ACHN (cell line): Measurements from ENCODE around the gene IRGM.
"Not testable (repeated sequence)": the region's sequence is repeated elsewhere in the genome, so short reads cannot be mapped to it uniquely, and the experiment has no call there.

ENCODE experiments used
- DNase-seq: peaks from one replicate; pipeline ENCODE4 v3.0.0-alpha.2; 2015
- in situ Hi-C: cut with HindIII; loops from 2 replicates; pipeline ENCODE4 v1.10.0; 2017; ENCODE audit warnings: low sequenced_read_pairs, low pct_ligation_motif_present, low pct_unique_long_range_greater_than_20kb

IRGM gene

DNA sequence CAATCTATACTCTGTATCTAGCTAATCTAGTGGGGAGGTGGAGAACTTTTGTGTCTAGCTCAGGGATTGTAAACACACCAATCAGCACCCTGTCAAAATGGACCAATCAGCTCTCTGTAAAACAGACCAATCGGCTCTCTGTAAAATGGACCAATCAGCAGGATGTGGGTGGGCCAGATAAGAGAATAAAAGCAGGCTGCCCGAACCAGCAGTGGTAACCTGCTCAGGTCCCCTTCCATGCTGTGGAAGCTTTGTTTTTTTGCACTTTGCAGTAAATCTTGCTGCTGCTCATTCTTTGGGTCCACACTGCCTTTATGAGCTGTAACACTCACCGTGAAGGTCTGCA is at the start of gene IRGM:
IRGM (plus strand) TSS at position 214 of the 346 bp plus-strand sequence. CDS start 1,603 bp downstream, outside the sequence.
- in situ Hi-C loops, DNase-seq: not testable (repeated sequence)

DNA sequence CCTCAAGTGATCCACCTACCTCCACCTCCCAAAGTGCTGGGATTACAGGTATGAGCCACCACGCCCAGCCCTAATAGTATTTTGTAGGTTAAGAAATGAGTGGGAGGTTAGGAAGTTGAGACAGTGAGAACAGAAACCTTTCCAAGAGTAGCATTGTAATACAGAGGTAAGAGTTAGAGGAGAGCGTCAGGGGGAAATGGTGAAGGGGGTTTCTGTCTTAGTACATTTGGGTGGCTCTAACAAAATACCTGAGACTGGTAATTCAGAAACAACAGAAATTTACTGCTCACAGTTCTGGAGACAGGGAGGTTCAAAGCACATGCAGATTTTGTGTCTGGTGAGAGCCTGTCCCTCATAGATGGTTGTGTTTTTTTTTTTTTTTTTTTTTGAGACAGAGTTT is 48.9 kb upstream of the IRGM start:
- DNase-seq = no peak
- in situ Hi-C loops = no loop called here

- peak; percentile 74 for DNase-seq
- in situ Hi-C loops = no loop called here
Measured at GRCh38 chr5:150801117-150801927, 45.0 kb upstream of the IRGM start.

GRCh38 chr5:150804388-150804787 is 41.9 kb upstream of the IRGM start:
- in situ Hi-C loops = no loop called here
- no peak for DNase-seq

DNA sequence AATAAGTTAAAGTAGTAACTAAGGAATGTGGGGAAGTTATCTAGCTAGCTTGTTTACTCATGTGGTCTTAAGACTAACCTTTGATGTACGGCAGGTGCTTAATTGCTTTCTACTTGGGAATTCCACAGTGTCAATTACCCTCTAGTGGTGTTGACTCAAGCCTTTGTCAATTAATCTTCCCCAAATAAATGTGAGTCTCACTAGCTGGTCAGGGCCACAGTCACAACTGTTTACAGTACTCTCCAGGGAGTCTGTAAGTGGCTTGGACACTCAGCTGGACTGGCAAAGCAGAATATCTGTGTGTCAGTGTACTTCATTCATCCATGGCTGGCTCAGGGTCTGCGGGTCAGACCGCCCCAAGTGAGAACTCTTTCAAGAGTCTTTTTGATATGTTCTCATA is 37.0 kb upstream of the IRGM start:
- no peak for DNase-seq
- in situ Hi-C loops = no loop called here

- in situ Hi-C loops = no loop called here
Measured at GRCh38 chr5:150815010-150815409, 31.3 kb upstream of the IRGM start.

DNA sequence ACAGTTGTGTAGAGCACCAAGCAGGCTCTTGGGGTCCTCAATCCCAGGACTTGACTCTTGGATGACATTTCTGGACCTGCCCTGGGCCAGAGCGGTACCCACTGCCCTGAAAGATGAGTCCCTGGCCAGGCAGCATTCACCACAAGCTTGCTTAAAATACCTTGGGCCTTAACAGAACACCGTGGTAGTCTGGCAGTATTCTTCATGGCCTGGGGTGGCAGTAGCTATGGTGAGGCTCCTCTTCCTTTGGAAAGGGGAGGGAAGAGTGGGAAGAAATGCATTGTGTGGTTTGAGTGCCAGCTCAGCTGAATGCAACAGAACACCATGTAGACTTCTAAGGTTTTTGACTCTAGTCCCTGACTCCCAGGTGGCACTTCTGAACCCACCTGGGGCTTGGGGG is 29.4 kb upstream of the IRGM start:
- DNase-seq = no peak
- in situ Hi-C loops = no loop called here

More at GRCh38 chr5:150815010-150815409, 31.3 kb upstream of the IRGM start:
- DNase-seq = no peak

- in situ Hi-C loops = no loop called here
- no peak for DNase-seq
Measured at GRCh38 chr5:150829744-150830143, 16.6 kb upstream of the IRGM start.

DNA sequence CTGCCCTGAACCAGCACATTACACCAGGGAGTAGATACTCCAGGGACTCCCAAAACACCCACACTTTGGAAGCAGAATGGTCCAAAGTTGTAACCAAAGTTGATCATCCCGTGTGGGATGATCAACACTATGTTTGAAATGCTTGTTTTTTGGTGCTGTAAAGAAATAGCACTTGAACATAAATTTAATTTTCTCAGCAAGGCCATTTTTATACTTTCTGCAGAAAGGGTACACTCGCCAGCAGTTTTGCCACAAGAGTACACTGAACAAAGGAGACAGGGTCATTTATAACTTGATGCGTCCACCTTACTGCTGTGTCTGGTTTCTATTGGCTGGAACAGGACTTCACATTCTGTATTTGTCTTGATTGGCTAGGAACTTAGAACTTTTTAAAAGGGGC is 14.5 kb upstream of the IRGM start:
- in situ Hi-C loops, DNase-seq: not testable (repeated sequence)

GRCh38 chr5:150836064-150836463 is 10.3 kb upstream of the IRGM start:
- in situ Hi-C loops = no loop called here
- DNase-seq = no peak

GRCh38 chr5:150836703-150837102 is 9.6 kb upstream of the IRGM start:
- DNase-seq = no peak
- in situ Hi-C loops = no loop called here

- in situ Hi-C loops, DNase-seq: not testable (repeated sequence)
Measured at GRCh38 chr5:150845185-150845859, 999 bp upstream of the IRGM start.

- in situ Hi-C loops = no loop called here
- peak; percentile 64 for DNase-seq
Measured at GRCh38 chr5:150846654-150847333, 473 bp downstream of the IRGM start.

- in situ Hi-C loops = no loop called here
- no peak for DNase-seq
Measured at GRCh38 chr5:150847334-150847695, 994 bp downstream of the IRGM start.

- no peak for DNase-seq
- in situ Hi-C loops = no loop called here
Measured at GRCh38 chr5:150848271-150848670, 1.9 kb downstream of the IRGM start.

DNA sequence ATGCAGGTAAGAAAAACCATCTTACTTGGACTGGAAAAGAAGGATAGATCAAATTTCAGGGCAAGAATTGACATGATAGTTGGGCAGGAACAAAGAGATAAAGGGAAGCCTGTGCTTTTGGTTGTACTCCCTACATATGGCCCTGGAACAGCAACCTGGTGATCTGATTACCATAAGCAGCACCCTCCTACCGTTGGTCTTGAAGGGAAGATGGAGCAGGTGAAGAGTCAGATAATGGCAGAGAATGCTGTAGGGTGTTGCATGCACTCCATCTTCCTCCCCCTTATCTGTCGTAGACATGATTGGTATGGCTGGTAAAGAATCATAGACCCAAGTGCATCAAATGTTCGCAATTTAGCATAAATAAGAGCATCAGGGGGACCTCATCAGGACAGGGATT is 4.7 kb downstream of the IRGM start:
- in situ Hi-C loops = no loop called here
- DNase-seq = no peak

DNA sequence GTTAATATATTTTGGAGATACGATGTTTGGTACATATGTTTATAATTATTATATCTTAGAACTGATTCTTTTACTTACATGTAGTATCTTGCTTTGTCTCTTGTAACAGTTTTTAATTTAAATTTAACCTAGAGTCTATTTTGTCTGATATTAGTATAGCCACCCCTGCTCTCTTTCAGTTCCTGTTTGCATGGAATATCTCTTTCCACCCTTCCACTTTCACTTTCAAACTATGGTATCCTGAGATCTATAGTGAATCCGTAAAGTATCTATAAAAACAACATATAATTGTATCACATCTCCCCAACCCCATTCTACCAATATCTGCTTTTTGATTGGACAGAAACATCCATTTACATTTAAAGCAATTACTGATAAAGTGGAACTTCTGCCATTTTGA is 7.2 kb downstream of the IRGM start:
- in situ Hi-C loops = no loop called here
- DNase-seq = no peak

DNA sequence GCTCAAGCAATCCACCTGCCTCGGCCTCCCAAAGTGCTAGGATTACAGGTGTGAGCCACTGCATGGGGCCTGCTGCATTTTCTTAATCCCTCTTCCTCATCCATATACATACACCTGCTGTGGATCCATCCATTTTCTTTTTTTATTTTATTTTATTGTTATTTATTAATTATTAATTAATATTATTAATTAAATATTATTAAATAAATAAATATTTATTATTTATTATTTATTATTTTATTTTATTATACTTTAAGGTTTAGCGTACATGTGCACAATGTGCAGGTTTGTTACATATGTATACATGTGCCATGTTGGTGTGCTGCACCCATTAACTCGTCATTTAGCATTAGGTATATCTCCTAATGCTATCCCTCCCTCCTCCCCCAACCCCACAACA is 10.4 kb downstream of the IRGM start:
- in situ Hi-C loops, DNase-seq: not testable (repeated sequence)

GRCh38 chr5:150860246-150860821 is 14.0 kb downstream of the IRGM start:
- no peak for DNase-seq
- in situ Hi-C loops = no loop called here
